HepG2 (cell line): ENCODE data around the gene SLFN14. TPM values are rescaled to one million over a fixed set of nuclear protein-coding genes. Genes with fewer than 3 reads are reported as not detected.

Experiments used
- ATAC-seq: fragments of 200-7000 bp; cut with Tn5 transposase; 3 replicates; pipeline ENCODE4 v1.9.1; 2020; ENCODE audit warnings: mild to moderate bottlenecking, moderate library complexity
- BruUV-seq: library from RNA; stranded (reverse); fragments of 400-500 nt; replicated peaks from 2 replicates; lab custom pipeline; 2021; lab: Mats Ljungman, UMichigan
- CTCF ChIA-PET: fragments of 300-600 bp; formaldehyde crosslinking; extraction: SDS; loops from one replicate; lab custom pipeline; 2021; ENCODE audit warnings: low total read pairs, inconsistent platforms, low intra/inter-chr PET ratio; lab: Yijun Ruan, JAX
- POLR2A ChIA-PET: fragments of 350-600 bp; sonication (Branson Sonifier 250); formaldehyde crosslinking; loops from one replicate; lab custom pipeline; 2020; ENCODE audit warnings: antibody characterized with exemption, inconsistent platforms; lab: Yijun Ruan, JAX
- DNase-seq: peaks from one replicate; pipeline ENCODE4 v3.0.0-alpha.2; 2015; ENCODE audit warnings: low spot score
- FAIRE-seq: peaks from 3 replicates; lab custom pipeline; 2011; peaks lifted over from hg19 to GRCh38; lab: Jason Lieb, UNC
- H2AFZ ChIP-seq: one replicate; pipeline ENCODE4 v1.6.1; 2011; ENCODE audit warnings: low read length, inconsistent platforms
- H3K27ac ChIP-seq: fragments of 300-600 bp; 3 replicates; pipeline ENCODE4 v1.8.0; 2011; ENCODE audit warnings: mixed run types, mild to moderate bottlenecking, mixed read lengths, low read length, inconsistent platforms; ENCODE audit not compliant: insufficient read depth; ENCODE audit errors: extremely low read length
- H3K27me3 ChIP-seq, 2 experiments: fragments of 200-600 bp in 1 of 2; 2 replicates in 1 of 2; 3 replicates in 1 of 2; pipeline versions ENCODE4 v1.6.0 to v1.8.0; 2011; ENCODE audit warnings: low read length in 2 of 2, mild to moderate bottlenecking in 2 of 2, moderate library complexity in 2 of 2, inconsistent platforms in 1 of 2; ENCODE audit not compliant: insufficient read depth in 2 of 2, control insufficient read depth in 1 of 2
- H3K36me3 ChIP-seq, 2 experiments: fragments of 200-600 bp in 1 of 2; replicated peaks in 1 of 2; 2 replicates in 1 of 2; 3 replicates in 1 of 2; pipeline versions ENCODE4 v1.5.1 to v1.8.0; 2011; ENCODE audit warnings: low read length in 2 of 2, inconsistent platforms in 1 of 2; ENCODE audit not compliant: insufficient read depth in 2 of 2, control insufficient read depth in 1 of 2
- H3K4me1 ChIP-seq: 2 replicates; pipeline ENCODE4 v1.5.1; 2012; ENCODE audit warnings: low read length, inconsistent platforms; ENCODE audit not compliant: insufficient read depth
- H3K4me2 ChIP-seq: 2 replicates; pipeline ENCODE4 v1.6.0; 2011; ENCODE audit warnings: low read depth, low read length, inconsistent platforms
- H3K4me3 ChIP-seq, 3 experiments: fragments of 200-600 bp in 1 of 3; sonication (generic), shearing (Covaris generic) in 1 of 3; replicated peaks in 1 of 3; 2 replicates each; pipeline ENCODE4 v1.5.1; 2011 to 2016; ENCODE audit warnings: low read length in 3 of 3, inconsistent platforms in 2 of 3, low read depth in 2 of 3, mild to moderate bottlenecking in 2 of 3, control low read depth in 1 of 3, mixed read lengths in 1 of 3; ENCODE audit not compliant: insufficient read depth in 1 of 3
- H3K79me2 ChIP-seq: one replicate; pipeline ENCODE4 v1.6.1; 2011; ENCODE audit warnings: low read length, inconsistent platforms; ENCODE audit not compliant: insufficient read depth
- H3K9ac ChIP-seq: 2 replicates; pipeline ENCODE4 v1.6.0; 2011; ENCODE audit warnings: mild to moderate bottlenecking, low read depth, low read length, inconsistent platforms; ENCODE audit not compliant: insufficient read depth
- H3K9me3 ChIP-seq: 2 replicates; pipeline ENCODE4 v1.5.1; 2012; ENCODE audit warnings: mild to moderate bottlenecking, low read length
- H4K20me1 ChIP-seq: 2 replicates; pipeline ENCODE4 v1.6.0; 2011; ENCODE audit warnings: inconsistent platforms, mild to moderate bottlenecking, low read length, moderate library complexity; ENCODE audit not compliant: insufficient read depth
- ASH2L ChIP-seq: fragments of 300-600, 200-600 bp; sonication (generic); IDR thresholded peaks from 2 replicates; pipeline ENCODE4 v1.7.0; 2017; ENCODE audit warnings: low read depth, mild to moderate bottlenecking, moderate library complexity, mixed read lengths, low read length; ENCODE audit not compliant: insufficient read length
- FOXM1 ChIP-seq: sonication (generic); formaldehyde crosslinking; IDR thresholded peaks from 2 replicates; pipeline ENCODE4 v1.5.0; 2020; ENCODE audit warnings: missing genetic modification reagents
- FUBP1 ChIP-seq: sonication (generic); formaldehyde crosslinking; IDR thresholded peaks from 2 replicates; pipeline ENCODE4 v1.5.1; 2020; ENCODE audit warnings: missing genetic modification reagents, mild to moderate bottlenecking, borderline replicate concordance
- HBP1 ChIP-seq: IDR thresholded peaks from 2 replicates; pipeline ENCODE4 v1.6.1; 2016; ENCODE audit warnings: low read depth, control low read depth
- NR2F2 ChIP-seq: IDR thresholded peaks from 2 replicates; pipeline ENCODE4 v1.6.1; 2012; ENCODE audit warnings: low read depth, inconsistent platforms, borderline replicate concordance
- SIX1 ChIP-seq: sonication (generic); formaldehyde crosslinking; IDR thresholded peaks from 2 replicates; pipeline ENCODE4 v1.4.0; 2020; ENCODE audit warnings: missing genetic modification reagents, borderline replicate concordance
- STAT6 ChIP-seq: sonication (generic); formaldehyde crosslinking; IDR thresholded peaks from 2 replicates; pipeline ENCODE4 v1.4.0; 2020; ENCODE audit warnings: missing genetic modification reagents, mild to moderate bottlenecking, borderline replicate concordance
- TFDP2 ChIP-seq: sonication (generic); formaldehyde crosslinking; IDR thresholded peaks from 2 replicates; pipeline ENCODE4 v1.4.0; 2020; ENCODE audit warnings: missing genetic modification reagents
- ZBTB39 ChIP-seq: sonication (generic); formaldehyde crosslinking; IDR thresholded peaks from 2 replicates; pipeline ENCODE4 v1.5.0; 2020; ENCODE audit warnings: missing genetic modification reagents
- ZNF264 ChIP-seq: sonication (generic); formaldehyde crosslinking; IDR thresholded peaks from 2 replicates; pipeline ENCODE4 v1.4.0; 2020; ENCODE audit warnings: missing genetic modification reagents
- ZNF337 ChIP-seq: sonication (generic); formaldehyde crosslinking; IDR thresholded peaks from 2 replicates; pipeline ENCODE4 v1.5.1; 2020; ENCODE audit warnings: missing genetic modification reagents, low read depth, mild to moderate bottlenecking, borderline replicate concordance
- ZNF850 ChIP-seq: sonication (generic); formaldehyde crosslinking; conservative IDR thresholded peaks from 2 replicates; pipeline ENCODE4 v1.9.0; 2021; ENCODE audit warnings: mild to moderate bottlenecking, missing genetic modification reagents
- WGBS: methylation state at CpG from one replicate; pipeline ENCODE4 v1.1.6; 2017; ENCODE audit warnings: low lambda C conversion rate; 5-methylcytosine and 5-hydroxymethylcytosine counted together
- in situ Hi-C: cut with HindIII; loops from 2 replicates; pipeline ENCODE4 v1.10.0; 2017; ENCODE audit warnings: low pct_unique_long_range_greater_than_20kb; ENCODE audit not compliant: extremely low pct_ligation_motif_present
- intact Hi-C: fragments of 100-400 bp; cut with micrococcal nuclease; formaldehyde crosslinking; loops from one replicate; pipeline ENCODE4 v1.10.0; 2022; ENCODE audit not compliant: unreplicated experiment
- polyA plus RNA-seq, 8 experiments: library from polyadenylated mRNA; depleted of rRNA in 3 of 8; stranded (reverse) in 7 of 8; unstranded in 1 of 8; fragments of >200 nt; fragmentation: Illumina TruSeq in 4 of 8; extraction: Trizol in 4 of 8; gene quantifications; 2 replicates each; pipeline versions ENCODE4 v1.2.1 to v1.2.3, GENCODE V29; 2011 to 2016; ENCODE audit warnings: low read depth in 4 of 8, missing spikeins in 1 of 8, mixed read lengths in 1 of 8; ENCODE audit not compliant: insufficient read depth in 1 of 8
- total RNA-seq, 5 experiments: library from RNA; depleted of rRNA; stranded (reverse); fragments of >200 nt; fragmentation: Illumina TruSeq; extraction: Trizol; gene quantifications; 2 replicates each; pipeline ENCODE4 v1.2.3, GENCODE V29; 2016; ENCODE audit warnings: low read depth in 1 of 5

Gene SLFN14
- total and polyA plus RNA-seq, 2 of the 13 experiments (the other 11 are each of a cell fraction or from before 2014, with no cell fraction given), result not detected

GRCh38 chr17:35586569-35587073, 26.0 kb upstream of the SLFN14 start (continued):
- TF ChIP-seq HBP1 (CRISPR knock-in tag), result no peak
- 0 out of 2 replicates have a peak, but pooled peaks have one; percentile 34 for TF ChIP-seq ZNF337 (CRISPR knock-in tag)
- TF ChIP-seq ZNF264 (CRISPR knock-in tag), result no peak
- no peak for TF ChIP-seq TFDP2 (CRISPR knock-in tag)

GRCh38 chr17:35584061-35584460, 23.4 kb upstream of the SLFN14 start:
- ATAC-seq (no peak), FAIRE-seq (no peak), DNase-seq (no peak)
- no peaks in the 10 kb centered on the region; a peak in 1 of 5 replicates for H3K27me3 ChIP-seq
- no peak overlapping the region for H3K4me3 ChIP-seq
- CTCF ChIA-PET, result no interaction called here
- in situ Hi-C loops, result no loop called here
- H4K20me1 ChIP-seq, result no peaks in the 10 kb centered on the region
- no peak overlapping the region for H2AFZ ChIP-seq
- H3K9ac ChIP-seq, result no peak overlapping the region
- H3K27ac ChIP-seq, result no peak overlapping the region
- H3K79me2 ChIP-seq, result peaks cover 14% of the 10 kb centered on the region
- H3K9me3 ChIP-seq, result no peaks in the 10 kb centered on the region
- no TSS peak for BruUV-seq
- H3K36me3 ChIP-seq, result no peaks in the 10 kb centered on the region
- TF ChIP-seq ZBTB39 (no peak), STAT6 (no peak), NR2F2 (no peak), ASH2L (no peak), FUBP1 (no peak), FOXM1 (no peak), ZNF850 (CRISPR knock-in tag) (no peak), SIX1 (CRISPR knock-in tag) (no peak)
- TF ChIP-seq, all 625 proteins: peak for 0
- WGBS, result no CpG with 5 or more reads among the region's 1 CpG
- POLR2A ChIA-PET, result no interaction called here
- H3K4me1 ChIP-seq, result peaks cover 17% of the 10 kb centered on the region
- intact Hi-C loops, result no loop called here
- no peak overlapping the region for H3K4me2 ChIP-seq
